Measurements from ENCODE around the gene TMOD1. TPM values are rescaled to one million over a fixed set of nuclear protein-coding genes. Genes with fewer than 3 reads are reported as not detected.

The TMOD1 gene
- total and polyA plus RNA-seq, 10 donors = 1.6 to 5.8 (median 2.7) TPM

DNA sequence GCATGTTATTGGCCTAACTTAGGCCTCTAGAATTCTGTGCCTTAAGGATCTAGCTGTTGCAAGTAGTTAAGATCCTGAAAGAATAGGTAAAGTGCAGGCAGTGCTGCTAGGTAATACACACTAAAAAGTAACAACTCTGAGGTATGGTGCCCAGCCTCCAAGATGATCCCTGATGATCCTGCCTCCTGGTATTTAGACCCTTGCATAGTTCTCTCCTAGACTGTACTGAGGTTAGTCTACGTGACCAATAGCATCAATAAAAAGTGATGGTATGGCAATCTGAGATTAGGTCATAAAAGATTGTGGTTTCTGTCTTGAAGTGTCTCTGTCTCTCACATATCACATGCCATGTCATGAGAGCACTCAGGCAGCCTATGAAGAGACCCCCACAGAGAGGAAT, 122.5 kb downstream of the TMOD1 start:
- Histone ChIP-seq H3K4me3 (no peak overlapping the region), H3K27ac (no peak overlapping the region), H3K9me3 (peaks cover 0 to 5% (median 0%) of the 10 kb centered on the region in 8 donors), H3K27me3 (replicated peaks in 1 of 7) (no peaks in the 10 kb centered on the region), H3K36me3 (peaks cover 3 to 78% (median 23%) of the 10 kb centered on the region in 6 donors), H3K4me1 (no peaks in the 10 kb centered on the region)
- intact Hi-C loops (cut with DNase I; ENCODE audit: low total_unique reads) = no loop called here
- DNase-seq = no peak
- WGBS, 5 donors = 85 to 100% (median 97%) methylated on average over 1 of the region's 1 CpG
- TF ChIP-seq CTCF (IDR thresholded peaks at IDR 0.05 in 8 of 11, conservative IDR thresholded peaks at IDR 0.05 in 3 of 11) = no peak
- no peak for TF ChIP-seq POLR2AphosphoS5 (IDR thresholded peaks at IDR 0.05)
- no peak for TF ChIP-seq POLR2A (IDR thresholded peaks at IDR 0.05)

DNA sequence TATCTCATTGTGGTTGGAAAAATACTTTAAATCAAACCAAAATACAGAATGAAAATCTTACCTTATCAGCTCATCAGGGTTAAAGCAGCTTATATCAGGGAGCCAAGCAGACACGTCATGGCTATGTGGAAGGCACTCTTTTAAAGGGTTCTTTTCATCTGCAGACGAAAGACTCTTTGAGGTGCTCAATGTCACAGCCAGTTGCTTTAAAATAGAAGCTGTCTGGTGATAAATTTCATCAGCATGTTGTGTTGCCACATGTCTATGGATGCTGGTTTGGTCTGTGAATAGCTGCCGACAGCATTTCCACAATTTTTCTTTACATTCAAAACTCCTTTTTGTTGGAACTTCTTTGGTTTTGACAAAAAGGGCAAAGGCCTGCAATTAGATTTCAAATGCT, 124.2 kb downstream of the TMOD1 start:
- peaks cover 0 to 8% (median 0%) of the 10 kb centered on the region in 6 donors for H3K4me1 ChIP-seq
- H3K27ac ChIP-seq = no peak overlapping the region
- WGBS, 5 donors = 61 to 72% (median 62%) methylated on average over 3 of the region's 3 CpGs
- TF ChIP-seq POLR2AphosphoS5 (IDR thresholded peaks at IDR 0.05) = no peak
- no peak for TF ChIP-seq POLR2A (IDR thresholded peaks at IDR 0.05)
- TF ChIP-seq CTCF (IDR thresholded peaks at IDR 0.05 in 8 of 11, conservative IDR thresholded peaks at IDR 0.05 in 3 of 11) = no peak
- no peak overlapping the region for H3K4me3 ChIP-seq
- no peak for DNase-seq
- H3K27me3 ChIP-seq (replicated peaks in 1 of 7) = no peaks in the 10 kb centered on the region
- H3K36me3 ChIP-seq = peaks cover under 1 to 67% (median 22%) of the 10 kb centered on the region in 6 donors
- intact Hi-C loops (cut with DNase I; ENCODE audit: low total_unique reads) = no loop called here
- H3K9me3 ChIP-seq = no peaks in the 10 kb centered on the region

GRCh38 chr9:97627624-97628023, 126.2 kb downstream of the TMOD1 start:
- no peaks in the 10 kb centered on the region for H3K9me3 ChIP-seq
- H3K27ac ChIP-seq = peak overlapping the region in 1 of 8 donors; percentile 13
- no peak for DNase-seq
- intact Hi-C loops (cut with DNase I; ENCODE audit: low total_unique reads) = no loop called here
- H3K4me3 ChIP-seq = no peak overlapping the region
- no peaks in the 10 kb centered on the region for H3K27me3 ChIP-seq (replicated peaks in 1 of 7)
- H3K36me3 ChIP-seq = peaks cover 0 to 47% (median 14%) of the 10 kb centered on the region in 6 donors
- H3K4me1 ChIP-seq = peaks cover 8 to 27% (median 16%) of the 10 kb centered on the region in 6 donors
- WGBS, 5 donors = 75 to 92% (median 86%) methylated on average over 5 of the region's 5 CpGs
- no peak for TF ChIP-seq POLR2A (IDR thresholded peaks at IDR 0.05)
- TF ChIP-seq POLR2AphosphoS5 (IDR thresholded peaks at IDR 0.05) = no peak
- no peak for TF ChIP-seq CTCF (IDR thresholded peaks at IDR 0.05 in 8 of 11, conservative IDR thresholded peaks at IDR 0.05 in 3 of 11)

GRCh38 chr9:97628668-97629067, 127.2 kb downstream of the TMOD1 start:
- H3K4me3 ChIP-seq = no peak overlapping the region
- no peak for DNase-seq
- WGBS, 5 donors = 91 to 97% (median 95%) methylated on average over 3 of the region's 3 CpGs
- no peaks in the 10 kb centered on the region for H3K9me3 ChIP-seq
- peaks cover 0 to 37% (median 11%) of the 10 kb centered on the region in 6 donors for H3K36me3 ChIP-seq
- intact Hi-C loops (cut with DNase I; ENCODE audit: low total_unique reads) = no loop called here
- TF ChIP-seq POLR2A (IDR thresholded peaks at IDR 0.05) (no peak), POLR2AphosphoS5 (IDR thresholded peaks at IDR 0.05) (no peak), CTCF (IDR thresholded peaks at IDR 0.05 in 8 of 11, conservative IDR thresholded peaks at IDR 0.05 in 3 of 11) (no peak)
- H3K27me3 ChIP-seq (replicated peaks in 1 of 7) = no peaks in the 10 kb centered on the region
- no peak overlapping the region for H3K27ac ChIP-seq
- H3K4me1 ChIP-seq = peaks cover 8 to 28% (median 17%) of the 10 kb centered on the region in 6 donors
